HUDEP-2 (cell line): Measurements from ENCODE around the gene PODXL.
A peak's percentile ranks its signal among the peaks of the same experiment; 100 is the strongest.

ENCODE experiments used
- DNase-seq, 76 experiments: peaks; one replicate each; lab custom pipeline; 2025; ENCODE audit not compliant: unreplicated experiment in 76 of 76; lab: John Stamatoyannopoulos, UW

Gene PODXL

DNA sequence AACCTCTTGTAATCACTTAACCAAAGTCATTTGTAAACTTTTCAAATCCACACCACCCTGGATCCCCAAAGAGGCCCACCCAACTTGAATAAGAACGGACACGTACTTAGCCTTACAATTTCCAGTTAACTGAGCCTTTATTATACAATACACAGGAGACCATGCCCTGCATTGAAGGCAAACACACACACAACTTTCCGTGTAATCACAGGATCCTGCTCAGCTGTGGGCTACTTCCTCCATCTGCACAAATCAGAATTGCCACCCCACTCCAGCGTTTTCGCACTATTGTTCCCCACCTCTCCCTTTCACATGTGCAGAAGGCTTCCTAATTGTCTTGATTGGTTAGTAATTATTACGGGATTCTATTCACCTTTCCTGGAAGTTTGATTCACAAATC, 12.1 kb upstream of the PODXL start:
- no peak for DNase-seq

DNA sequence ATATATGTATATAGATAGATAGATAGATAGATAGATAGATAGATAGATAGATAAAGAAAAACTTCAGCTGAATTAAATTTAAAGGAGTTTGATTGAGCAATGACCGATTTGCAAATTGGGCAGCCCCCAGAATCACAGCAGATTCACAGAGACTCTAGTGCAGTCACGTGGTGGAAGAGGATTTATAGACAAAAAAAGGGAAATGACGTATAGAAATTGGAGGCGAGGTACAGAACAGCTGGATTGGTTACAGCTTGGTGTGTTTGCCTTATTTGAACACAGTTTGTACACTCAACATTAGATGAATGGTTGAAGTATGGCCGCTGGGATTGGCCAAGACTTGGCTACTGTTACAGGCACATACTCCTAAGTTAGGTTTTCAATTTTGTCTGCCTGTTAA, 8.2 kb upstream of the PODXL start:
- DNase-seq = no peak

DNA sequence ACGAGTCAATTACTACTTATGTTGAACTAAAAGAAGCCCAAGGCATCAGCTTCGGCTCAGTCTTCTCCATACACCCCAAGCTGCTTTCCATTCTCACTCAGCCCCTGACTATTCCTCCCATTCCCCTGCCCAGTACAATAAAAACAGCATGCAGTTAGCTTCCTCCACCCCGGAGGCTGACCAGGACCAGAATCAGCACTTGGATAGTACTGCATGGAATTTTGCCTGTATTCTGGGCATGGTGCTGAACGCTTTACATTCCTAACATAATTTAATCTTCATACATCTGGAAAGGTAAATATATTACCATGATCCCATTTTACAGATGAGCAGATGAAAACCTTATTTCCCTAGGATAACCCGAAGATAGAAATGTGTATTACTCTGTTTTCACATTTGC, 7.5 kb upstream of the PODXL start:
- no peak for DNase-seq

DNA sequence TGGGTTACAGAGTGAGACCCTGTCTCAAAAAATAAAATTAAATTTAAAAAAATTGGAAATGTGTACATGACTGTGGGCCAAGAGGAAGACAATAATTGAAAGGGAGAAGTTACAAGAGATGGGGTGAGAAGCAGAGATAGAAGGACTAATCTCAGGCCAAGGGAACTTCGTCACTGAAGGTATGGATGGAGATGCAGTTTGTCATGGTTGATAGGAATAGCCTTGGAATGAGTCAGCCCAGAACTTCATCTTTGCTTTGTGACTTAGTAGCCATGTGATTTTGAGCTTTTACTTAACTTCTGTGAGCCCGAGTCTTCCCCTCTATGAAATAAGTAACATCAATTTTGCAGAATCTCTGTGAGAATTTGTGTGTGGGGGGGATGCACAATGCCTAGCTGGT, 6.5 kb upstream of the PODXL start:
- no peak for DNase-seq

DNA sequence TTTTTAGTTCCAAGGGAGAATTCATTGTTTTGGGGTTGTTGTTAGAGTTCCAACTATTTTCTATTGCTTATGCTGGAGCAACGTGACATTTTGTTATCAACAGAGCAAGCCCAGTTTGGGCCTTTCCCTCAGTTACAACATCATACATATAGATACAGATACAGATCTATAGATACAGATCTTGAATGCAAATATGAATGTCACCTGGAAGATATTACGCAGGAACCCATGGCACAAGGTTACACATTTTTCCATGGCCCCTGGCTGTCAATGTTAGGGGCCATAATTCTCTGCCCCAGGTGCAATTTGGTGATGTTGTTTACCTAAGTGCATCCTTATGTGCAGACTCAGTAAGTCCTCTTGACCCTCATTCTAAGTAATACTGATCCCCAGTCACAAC, 3.6 kb upstream of the PODXL start:
- no peak for DNase-seq

DNA sequence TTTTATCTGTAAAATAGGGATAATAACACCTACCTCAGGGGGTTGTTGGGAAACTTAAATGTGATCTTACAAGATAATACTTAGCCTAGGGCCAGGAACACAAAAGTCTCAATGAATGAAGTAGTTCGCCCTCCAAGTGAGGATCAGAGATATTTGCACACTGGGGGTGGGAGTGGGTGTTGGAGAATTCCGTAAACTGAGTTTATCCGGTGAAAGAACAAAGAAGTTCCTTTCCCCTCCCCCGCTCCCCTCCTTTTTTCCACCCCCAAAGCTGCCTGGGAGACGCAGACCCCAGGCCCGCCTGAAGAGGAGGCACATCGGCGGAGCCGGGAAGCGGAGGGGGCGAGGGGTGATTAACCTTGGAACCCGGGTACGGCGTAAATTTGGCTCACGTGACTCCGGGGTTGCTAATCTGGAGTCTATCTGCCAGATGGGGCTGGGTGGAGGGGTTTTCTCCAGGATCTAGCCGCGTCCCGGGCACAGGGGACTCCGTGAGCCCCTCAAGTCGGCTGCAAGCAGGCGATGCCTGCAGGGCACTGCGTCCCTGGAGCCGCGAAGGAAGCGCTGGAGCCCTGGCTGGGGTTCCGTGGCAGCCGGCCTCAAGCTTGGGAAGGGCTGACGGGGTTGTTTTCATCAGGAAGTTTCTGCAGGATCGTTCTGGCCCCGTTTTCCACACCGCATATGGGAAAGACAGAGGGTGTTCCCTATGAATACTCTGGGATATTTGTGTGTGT, 1.4 kb upstream of the PODXL start:
- no peak for DNase-seq

DNA sequence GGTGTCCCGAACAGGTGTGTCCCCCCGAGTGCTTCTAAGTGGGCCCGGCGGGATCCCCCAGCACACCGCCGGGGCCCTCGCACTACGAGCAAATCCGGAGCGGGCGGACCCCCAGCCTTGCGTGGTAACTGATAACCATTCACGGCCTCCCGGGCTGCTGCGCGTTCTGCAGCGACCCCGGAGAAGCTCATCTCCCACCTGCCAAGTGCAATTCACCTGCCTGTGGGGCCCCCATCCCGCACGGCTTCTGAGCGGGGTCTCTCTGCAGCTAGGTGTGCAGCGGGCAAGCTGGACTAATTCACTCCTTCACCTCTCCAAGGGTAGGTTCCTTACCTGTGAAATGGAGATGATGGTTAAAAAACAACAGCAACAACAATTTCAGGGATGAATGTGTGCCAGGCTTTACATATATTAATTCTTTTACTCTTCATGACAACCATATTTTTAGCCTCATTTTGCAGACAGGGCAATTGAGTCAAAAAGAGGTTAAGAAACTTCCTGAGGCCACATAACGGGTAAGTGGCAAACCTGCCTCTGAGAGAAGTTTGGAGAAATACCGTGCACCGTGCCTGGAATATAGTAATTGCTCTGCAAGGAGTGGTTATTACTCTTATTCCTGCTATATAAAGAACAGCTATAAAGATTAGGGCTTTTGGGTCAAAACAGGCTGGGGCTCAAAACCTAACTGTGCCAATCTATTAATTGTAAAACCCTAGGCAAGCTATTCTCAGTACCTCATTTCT, 652 bp upstream of the PODXL start:
- no peak for DNase-seq

DNA sequence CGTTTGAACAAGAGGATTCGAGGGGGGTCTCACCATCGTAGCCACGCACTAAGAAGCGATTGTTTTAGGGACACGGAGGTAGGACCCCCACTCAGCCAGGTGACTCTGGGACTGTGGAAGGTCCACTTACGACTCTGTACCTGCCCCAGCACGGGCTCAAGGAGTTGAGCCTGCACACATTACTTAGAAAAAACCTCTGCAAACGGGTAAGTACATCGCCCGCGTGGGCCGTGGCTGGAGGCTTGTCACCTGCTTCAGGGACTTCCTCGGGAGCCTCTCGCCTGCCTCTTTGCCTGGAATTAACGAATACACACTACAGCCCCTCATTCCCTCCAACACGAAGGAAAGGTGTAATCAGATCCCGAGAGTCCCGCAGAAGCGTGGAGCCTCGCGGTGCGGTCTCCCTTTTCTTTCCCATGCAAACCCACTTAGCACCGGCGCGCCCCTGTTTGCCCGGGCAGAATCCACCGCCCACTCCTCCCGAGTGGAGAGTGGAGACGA, 826 bp downstream of the PODXL start:
- no peak for DNase-seq

DNA sequence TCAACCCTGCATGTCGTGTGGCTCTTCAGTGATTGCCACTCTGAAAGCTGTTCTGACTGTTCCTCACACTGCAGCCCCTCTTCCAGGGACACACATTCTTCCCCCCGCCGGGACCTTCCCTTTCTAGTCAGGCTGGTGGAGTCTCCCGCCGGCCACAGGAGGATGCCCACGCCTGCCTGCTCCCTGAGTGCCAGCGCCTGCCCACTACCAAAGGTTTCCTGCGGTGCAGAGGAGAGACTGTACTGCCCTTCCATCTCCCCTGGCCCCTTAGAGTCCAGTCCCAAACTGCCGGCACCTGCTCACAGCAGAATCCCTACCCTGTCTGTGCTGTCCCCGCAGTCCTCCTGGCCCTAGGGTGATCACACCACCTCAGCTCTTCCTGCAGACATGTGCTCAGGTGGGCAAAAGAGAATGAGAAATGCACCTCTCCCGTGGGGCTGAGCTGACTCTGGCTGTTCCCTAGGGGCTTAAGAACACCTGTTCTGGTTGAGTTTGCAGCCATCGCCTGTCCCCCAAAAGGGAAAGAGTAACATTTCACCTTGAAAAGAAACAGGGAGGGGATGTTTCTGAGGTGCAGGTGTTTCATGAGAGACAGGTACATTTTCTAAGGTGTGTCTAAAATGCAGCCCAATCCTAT, 1.4 kb downstream of the PODXL start:
- DNase-seq = no peak

DNA sequence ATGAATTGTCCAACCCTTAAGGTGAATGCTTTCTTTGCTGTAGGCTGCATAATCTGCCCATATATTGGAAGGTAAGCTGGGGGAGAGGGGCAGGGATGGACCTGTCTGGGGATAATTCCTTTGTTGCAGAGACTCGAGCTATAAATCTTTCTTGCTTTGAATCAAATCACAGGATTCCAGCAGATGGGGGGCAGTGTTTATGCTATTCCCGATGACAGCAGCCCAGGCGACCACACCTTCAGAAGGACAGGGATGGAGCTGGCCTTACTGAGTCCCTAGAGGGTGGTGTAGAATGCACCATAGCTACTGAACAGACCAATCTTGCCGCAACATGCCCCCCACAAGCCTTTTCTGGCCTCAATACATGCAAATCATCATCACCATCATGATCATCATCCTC, 2.5 kb downstream of the PODXL start:
- no peak for DNase-seq

DNA sequence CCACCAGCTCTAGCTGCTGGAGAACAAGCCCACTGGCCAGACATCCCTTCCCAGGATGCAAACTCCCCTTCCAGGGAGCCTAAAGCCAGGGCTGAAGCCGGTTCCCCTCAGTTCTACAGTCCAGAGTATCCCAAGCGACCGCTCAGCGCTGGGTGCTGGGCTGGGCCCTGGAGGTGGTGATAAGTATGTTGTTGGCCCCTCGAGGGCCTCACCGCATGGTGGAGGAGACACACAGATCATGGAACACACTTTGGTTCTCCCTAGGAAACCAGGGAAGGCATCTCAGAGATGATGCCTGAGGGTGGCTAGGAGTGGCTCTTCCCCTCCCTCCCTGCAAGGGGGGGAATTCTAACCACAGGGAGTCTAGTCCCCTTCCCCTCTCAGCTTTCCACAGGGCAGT, 4.4 kb downstream of the PODXL start:
- no peak for DNase-seq

DNA sequence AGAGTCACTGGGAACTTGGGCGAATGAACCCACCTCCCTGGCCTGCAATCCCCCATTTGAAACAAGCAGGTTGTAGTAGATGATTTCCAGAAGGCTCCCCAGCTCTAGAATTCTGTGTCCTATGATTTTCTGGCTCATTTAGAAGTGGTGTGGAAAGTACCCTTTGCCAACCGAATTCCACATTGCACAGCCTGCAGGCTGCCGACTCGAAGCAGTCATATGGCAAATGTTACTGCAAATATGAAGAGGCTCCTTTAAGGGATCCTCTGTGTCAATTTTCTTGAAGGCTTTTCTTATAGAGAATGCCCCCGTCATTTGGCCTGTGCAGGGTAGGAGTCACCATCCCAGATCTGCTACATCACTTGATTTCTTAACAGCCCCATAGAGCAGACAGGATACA, 5.6 kb downstream of the PODXL start:
- DNase-seq = no peak

DNA sequence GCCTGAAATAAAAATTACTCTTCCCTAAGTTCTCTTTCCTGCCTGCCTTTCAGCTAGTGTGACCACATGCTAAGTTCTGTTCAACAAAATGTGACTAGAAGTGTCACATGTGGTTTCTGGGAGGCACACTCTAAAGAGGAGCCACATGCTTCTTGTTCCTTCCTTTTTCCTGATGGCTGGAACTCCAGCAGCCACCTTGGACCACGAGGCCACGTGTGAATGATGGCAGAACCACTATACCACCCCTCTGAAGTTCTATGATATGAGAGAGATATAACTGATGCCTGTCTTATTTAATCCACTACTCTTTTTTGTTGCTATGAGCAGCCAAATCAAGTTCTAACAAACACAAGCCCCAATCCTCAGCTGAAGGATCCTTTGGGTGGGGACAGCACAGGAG, 8.1 kb downstream of the PODXL start:
- DNase-seq = no peak

DNA sequence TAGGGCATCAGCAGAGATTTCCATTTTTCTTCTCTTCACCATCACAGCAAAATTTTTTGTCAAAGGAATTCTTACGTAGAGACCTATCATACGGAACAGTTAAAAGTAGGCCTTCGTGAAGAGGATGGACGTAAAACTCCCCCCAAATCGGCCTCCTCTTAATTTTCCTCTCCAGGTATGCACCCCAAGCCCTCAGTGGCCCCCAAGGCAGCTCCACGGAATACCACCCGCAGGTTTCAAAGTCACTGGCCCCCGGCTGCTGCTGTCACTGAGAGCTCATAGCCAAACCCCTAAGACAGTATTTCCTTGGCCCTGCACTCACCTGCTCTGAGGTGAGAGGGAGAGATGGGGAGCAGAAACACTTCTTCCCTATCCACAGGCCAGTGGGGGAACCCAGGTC, 8.8 kb downstream of the PODXL start:
- no peak for DNase-seq

DNA sequence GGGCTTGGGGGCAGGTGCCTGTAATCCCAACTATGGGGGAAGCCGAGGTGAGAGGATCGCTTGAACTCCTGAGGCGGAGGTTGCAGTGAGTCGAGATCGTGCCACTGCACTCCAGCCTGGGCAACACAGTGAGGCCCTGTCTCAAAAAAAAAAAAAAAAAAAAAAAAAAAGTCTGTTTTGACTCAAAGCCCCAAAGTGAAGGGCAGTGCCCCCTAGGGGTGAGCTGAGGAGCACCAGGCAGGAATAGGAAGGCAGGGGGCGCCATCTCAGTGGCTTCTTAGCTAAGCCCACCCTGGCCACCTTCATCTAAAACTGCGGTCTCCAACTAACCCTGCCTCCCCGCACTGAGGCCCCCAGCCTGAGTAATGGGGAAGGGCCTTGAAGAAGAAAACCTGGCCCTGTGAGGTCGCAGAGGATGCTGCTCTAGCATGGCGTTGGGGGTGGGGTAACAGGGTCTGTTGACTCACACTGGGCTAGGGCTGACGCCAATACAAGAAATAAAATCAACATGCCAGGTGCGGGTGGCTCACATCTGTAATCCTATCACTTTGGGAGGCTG, 9.8 kb downstream of the PODXL start:
- DNase-seq = peak in 42 of 76 experiments; percentile 1 to 52 (median 28)

DNA sequence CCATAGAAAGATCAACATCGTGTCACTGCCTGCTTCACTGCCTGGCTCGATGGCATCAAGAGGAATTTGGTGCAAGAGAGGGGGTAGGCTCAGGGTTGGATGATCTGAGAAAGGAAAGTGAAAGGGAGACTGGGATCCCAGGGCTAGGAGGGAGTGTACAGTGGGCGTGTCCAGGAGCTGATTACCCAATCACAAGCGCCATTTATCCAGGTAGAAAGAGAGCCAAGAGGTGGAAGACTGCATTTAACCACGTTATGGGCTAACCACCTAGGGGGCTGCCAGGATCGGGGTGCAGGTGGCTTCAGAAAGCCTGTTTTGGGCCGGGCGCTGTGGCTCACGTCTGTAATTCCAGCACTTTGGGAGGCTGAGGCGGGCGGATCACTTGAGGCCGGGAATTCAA, 10.3 kb downstream of the PODXL start:
- no peak for DNase-seq

DNA sequence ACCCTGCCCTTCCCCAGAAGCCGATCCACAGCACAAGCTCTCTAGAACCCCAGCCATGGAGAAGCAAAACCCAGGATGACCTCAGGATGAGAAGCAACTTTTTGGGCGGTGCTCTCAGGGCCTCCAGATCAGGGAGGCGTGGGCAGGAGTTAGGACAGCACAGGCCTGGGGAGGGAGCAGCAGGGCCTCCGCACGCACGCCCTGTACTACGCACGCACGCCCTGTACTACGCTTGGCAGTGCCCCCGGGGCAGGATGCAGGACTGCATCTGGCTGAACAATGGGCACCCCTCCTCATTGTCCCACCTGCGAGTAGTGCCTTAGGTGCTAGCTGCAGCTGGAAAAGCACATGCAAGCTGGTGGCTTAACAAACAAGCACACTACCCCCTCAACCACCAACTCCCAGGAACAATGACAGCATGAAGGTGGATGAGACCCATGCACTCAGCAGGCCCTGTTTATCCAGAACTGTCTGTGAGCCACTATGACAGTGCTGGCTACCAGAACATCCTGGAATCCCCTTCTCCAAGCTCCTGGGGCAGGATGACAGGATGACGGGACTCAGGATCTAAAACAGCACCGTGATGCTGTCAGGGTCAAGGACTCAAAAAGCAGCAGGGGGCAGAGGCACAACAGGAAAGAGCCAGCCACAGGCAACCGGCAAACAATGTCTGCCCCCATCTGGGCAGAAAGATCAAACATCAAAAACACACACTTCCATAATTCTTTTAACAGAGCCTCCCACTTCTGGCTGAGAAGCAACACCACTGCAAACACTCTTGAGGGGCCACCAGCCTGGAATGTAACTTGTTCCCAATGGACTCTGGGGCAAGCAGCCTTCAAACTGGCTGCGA, 11.8 kb downstream of the PODXL start:
- peak in 34 of 76 experiments; percentile 0 to 62 (median 15) for DNase-seq

DNA sequence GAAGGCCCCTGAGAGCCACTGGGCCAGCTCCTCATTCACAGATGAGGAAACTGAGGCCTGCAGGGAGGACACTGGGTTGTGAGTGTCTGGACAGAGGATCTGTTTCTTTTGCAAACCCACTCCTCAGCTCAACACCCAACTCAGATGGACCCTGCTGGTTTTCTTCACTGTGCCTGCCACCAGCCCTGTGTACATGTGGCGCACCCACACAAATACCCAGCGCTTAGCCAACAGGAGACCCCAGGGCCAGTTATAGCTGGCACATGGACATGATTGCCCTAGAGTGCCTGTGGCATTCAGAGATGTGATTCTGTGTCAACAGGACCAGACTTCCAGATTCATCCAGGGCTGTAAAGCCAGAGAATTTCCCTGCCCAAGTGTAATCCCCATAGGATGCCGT, 12.4 kb downstream of the PODXL start:
- DNase-seq = no peak

DNA sequence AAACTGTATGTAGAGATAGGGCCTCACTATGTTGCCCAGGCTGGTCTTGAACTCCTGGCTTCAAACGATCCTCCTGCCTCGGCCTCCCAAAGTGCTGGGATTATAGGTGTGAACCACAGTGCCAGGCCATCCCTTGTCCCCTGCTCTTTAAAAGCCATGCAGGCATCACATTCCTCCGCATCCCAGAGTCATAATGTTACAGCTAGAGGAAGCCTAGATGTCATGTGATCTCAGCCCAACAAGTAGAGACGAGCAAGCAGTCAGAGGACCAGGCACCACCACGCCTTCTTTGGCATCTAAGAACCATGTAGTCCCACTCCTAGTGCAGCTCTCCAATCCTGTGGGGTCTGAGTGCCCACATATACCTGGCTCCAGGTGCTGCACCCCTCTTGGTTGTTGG, 13.1 kb downstream of the PODXL start:
- DNase-seq = no peak

DNA sequence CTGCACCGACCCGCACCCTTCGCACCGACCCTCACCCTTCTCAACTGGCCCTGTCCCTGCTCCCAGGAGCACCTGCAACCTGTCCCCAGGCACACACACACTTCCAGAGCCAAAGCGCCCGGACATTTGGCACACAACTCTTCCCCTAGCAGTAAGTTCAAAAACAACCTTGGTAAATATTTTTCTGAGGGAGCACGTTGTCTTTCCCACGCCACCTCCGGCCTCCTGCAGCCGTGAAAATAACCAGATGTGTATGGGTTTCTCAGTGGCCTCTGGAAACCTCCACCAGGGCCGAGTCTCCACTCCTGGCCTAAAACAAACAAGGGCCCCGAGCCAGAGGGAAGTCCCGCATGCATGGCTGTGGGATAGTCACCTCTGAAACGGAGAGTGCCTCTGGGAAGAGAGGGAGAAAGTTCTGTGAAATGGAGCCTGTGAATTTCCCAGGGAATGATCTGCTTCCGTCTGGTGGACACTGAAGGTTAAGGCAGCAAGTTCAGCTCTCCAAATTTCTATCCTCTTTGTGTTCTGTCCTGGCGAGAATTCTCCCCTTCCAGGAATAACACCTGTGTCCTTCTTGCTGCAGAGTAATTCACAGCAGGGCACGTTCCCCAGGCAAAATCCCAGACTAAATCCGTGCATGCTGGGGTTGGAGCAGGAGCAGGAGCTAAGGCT, 15.8 kb downstream of the PODXL start:
- no peak for DNase-seq
